ENCODE measurements around the gene MYORG.

- TF ChIP-seq CTCF (conservative IDR thresholded peaks at IDR 0.05; ENCODE audit: low read length) = peak; percentile 38; the same call in 1 of the 2 replicates
- no peak for TF ChIP-seq EZH2phosphoT487 (IDR thresholded peaks at IDR 0.05; ENCODE audit: borderline replicate concordance, low read depth, low read length)
These were observed 1.7 kb downstream of the MYORG start for GRCh38 chr9:34374905-34375552.
